KOPT-K1 (cell line): ENCODE measurements around the gene CACNA2D3.
"Not testable (repeated sequence)": the region's sequence is repeated elsewhere in the genome, so short reads cannot be mapped to it uniquely, and the experiment has no call there.

Source experiments
- H3K27ac ChIP-seq: fragments of 200-600 bp; sonication (generic); 2 replicates; pipeline ENCODE4 v1.5.1; 2016; ENCODE audit warnings: antibody characterized with exemption, mild to moderate bottlenecking, low read depth, low read length; ENCODE audit not compliant: poor library complexity, severe bottlenecking
- H3K36me3 ChIP-seq: fragments of 200-600 bp; sonication (generic); 2 replicates; pipeline ENCODE4 v1.5.1; 2017; ENCODE audit warnings: antibody characterized with exemption, mild to moderate bottlenecking, low read length, moderate library complexity; ENCODE audit not compliant: insufficient read depth
- H3K9me3 ChIP-seq: fragments of 200-600 bp; sonication (generic); 2 replicates; pipeline ENCODE4 v1.5.1; 2017; ENCODE audit warnings: antibody characterized with exemption, low read length, mild to moderate bottlenecking; ENCODE audit not compliant: insufficient read depth, poor library complexity, severe bottlenecking

CACNA2D3 gene

GRCh38 chr3:54454806-54455205 is 332.5 kb downstream of the CACNA2D3 start:
- Histone ChIP-seq H3K36me3 (no peaks in the 10 kb centered on the region), H3K9me3 (no peaks in the 10 kb centered on the region), H3K27ac (no peak overlapping the region)

GRCh38 chr3:54458357-54458756 is 336.0 kb downstream of the CACNA2D3 start:
- Histone ChIP-seq H3K9me3 (no peaks in the 10 kb centered on the region), H3K36me3 (no peaks in the 10 kb centered on the region), H3K27ac (no peak overlapping the region)

- H3K9me3 ChIP-seq, H3K27ac ChIP-seq, H3K36me3 ChIP-seq: not testable (repeated sequence)
Measured at GRCh38 chr3:54464554-54464953, 342.2 kb downstream of the CACNA2D3 start.

- Histone ChIP-seq H3K9me3 (no peaks in the 10 kb centered on the region), H3K36me3 (no peaks in the 10 kb centered on the region), H3K27ac (no peak overlapping the region)
Measured at GRCh38 chr3:54476891-54477290, 354.5 kb downstream of the CACNA2D3 start.

GRCh38 chr3:54481606-54482365 is 359.4 kb downstream of the CACNA2D3 start:
- Histone ChIP-seq H3K27ac (no peak overlapping the region), H3K36me3 (no peaks in the 10 kb centered on the region), H3K9me3 (no peaks in the 10 kb centered on the region)

GRCh38 chr3:54484334-54484733 is 362.0 kb downstream of the CACNA2D3 start:
- no peaks in the 10 kb centered on the region for H3K36me3 ChIP-seq
- no peaks in the 10 kb centered on the region for H3K9me3 ChIP-seq
- no peak overlapping the region for H3K27ac ChIP-seq

- Histone ChIP-seq H3K27ac (no peak overlapping the region), H3K9me3 (no peaks in the 10 kb centered on the region), H3K36me3 (no peaks in the 10 kb centered on the region)
Measured at GRCh38 chr3:54486317-54486716, 364.0 kb downstream of the CACNA2D3 start.

GRCh38 chr3:54488297-54488696 is 365.9 kb downstream of the CACNA2D3 start:
- Histone ChIP-seq H3K27ac (no peak overlapping the region), H3K9me3 (no peaks in the 10 kb centered on the region), H3K36me3 (no peaks in the 10 kb centered on the region)

GRCh38 chr3:54494209-54494608 is 371.9 kb downstream of the CACNA2D3 start:
- Histone ChIP-seq H3K27ac (no peak overlapping the region), H3K36me3 (no peaks in the 10 kb centered on the region)

GRCh38 chr3:54506603-54507002 is 384.3 kb downstream of the CACNA2D3 start:
- Histone ChIP-seq H3K36me3 (no peaks in the 10 kb centered on the region), H3K9me3 (no peaks in the 10 kb centered on the region), H3K27ac (no peak overlapping the region)

More at GRCh38 chr3:54494209-54494608, 371.9 kb downstream of the CACNA2D3 start:
- peaks cover 5% of the 10 kb centered on the region for H3K9me3 ChIP-seq

GRCh38 chr3:54507876-54508460 is 385.6 kb downstream of the CACNA2D3 start:
- H3K36me3 ChIP-seq: no peaks in the 10 kb centered on the region
- no peaks in the 10 kb centered on the region for H3K9me3 ChIP-seq
- H3K27ac ChIP-seq: no peak overlapping the region

GRCh38 chr3:54510506-54510905 is 388.2 kb downstream of the CACNA2D3 start:
- no peak overlapping the region for H3K27ac ChIP-seq

GRCh38 chr3:54511766-54512365 is 389.5 kb downstream of the CACNA2D3 start:
- H3K36me3 ChIP-seq: no peaks in the 10 kb centered on the region
- no peak overlapping the region for H3K27ac ChIP-seq

More at GRCh38 chr3:54510506-54510905, 388.2 kb downstream of the CACNA2D3 start:
- Histone ChIP-seq H3K36me3 (no peaks in the 10 kb centered on the region), H3K9me3 (no peaks in the 10 kb centered on the region)

GRCh38 chr3:54514006-54514405 is 391.7 kb downstream of the CACNA2D3 start:
- no peak overlapping the region for H3K27ac ChIP-seq
- H3K9me3 ChIP-seq: no peaks in the 10 kb centered on the region

More at GRCh38 chr3:54511766-54512365, 389.5 kb downstream of the CACNA2D3 start:
- H3K9me3 ChIP-seq: no peaks in the 10 kb centered on the region

GRCh38 chr3:54514416-54514815 is 392.1 kb downstream of the CACNA2D3 start:
- Histone ChIP-seq H3K36me3 (no peaks in the 10 kb centered on the region), H3K27ac (no peak overlapping the region), H3K9me3 (no peaks in the 10 kb centered on the region)

More at GRCh38 chr3:54514006-54514405, 391.7 kb downstream of the CACNA2D3 start:
- H3K36me3 ChIP-seq: no peaks in the 10 kb centered on the region
